HepG2 (cell line): ENCODE measurements around the gene USP9X.

Experiments
- GTF3A ChIP-seq: sonication (generic); formaldehyde crosslinking; conservative IDR thresholded peaks from 2 replicates; pipeline ENCODE4 v1.4.0; 2020; ENCODE audit warnings: mild to moderate bottlenecking, missing genetic modification reagents
- NR1H2 ChIP-seq: sonication (generic); formaldehyde crosslinking; IDR thresholded peaks from 2 replicates; pipeline ENCODE4 v1.8.1; 2022; ENCODE audit warnings: low read depth, missing genetic modification reagents, borderline replicate concordance
- PHF5A ChIP-seq: IDR thresholded peaks from one replicate; pipeline ENCODE4 v1.6.1; 2018; ENCODE audit warnings: low read depth, missing genetic modification reagents; ENCODE audit not compliant: unreplicated experiment
- POLR2A ChIP-seq, 2 experiments: IDR thresholded peaks; 2 replicates each; pipeline ENCODE4 v1.6.1; 2011; ENCODE audit warnings: low read depth in 2 of 2, low read length in 2 of 2, mild to moderate bottlenecking in 1 of 2, moderate library complexity in 1 of 2; ENCODE audit not compliant: insufficient read depth in 1 of 2
- ZNF451 ChIP-seq: sonication (generic); formaldehyde crosslinking; IDR thresholded peaks from 2 replicates; pipeline ENCODE4 v1.5.0; 2020; ENCODE audit warnings: mild to moderate bottlenecking, missing genetic modification reagents
- ZNF562 ChIP-seq: sonication (generic); formaldehyde crosslinking; IDR thresholded peaks from 2 replicates; pipeline ENCODE4 v1.8.0; 2022; ENCODE audit warnings: missing genetic modification reagents, borderline replicate concordance
- ZNF891 ChIP-seq: sonication (generic); formaldehyde crosslinking; IDR thresholded peaks from 2 replicates; pipeline ENCODE4 v1.5.0; 2020; ENCODE audit warnings: mild to moderate bottlenecking, missing genetic modification reagents
- TF ChIP-seq, protein P1 (sequence below): sonication (generic); formaldehyde crosslinking; IDR thresholded peaks from 2 replicates; pipeline ENCODE4 v1.8.1; 2022; ENCODE audit warnings: low read depth, mild to moderate bottlenecking, missing genetic modification reagents
- TF ChIP-seq, protein P2 (sequence below): sonication (generic); formaldehyde crosslinking; IDR thresholded peaks from 2 replicates; pipeline ENCODE4 v1.5.0; 2020; ENCODE audit warnings: mild to moderate bottlenecking, missing genetic modification reagents, moderate library complexity
- TF ChIP-seq, protein P3 (sequence below): sonication (generic); formaldehyde crosslinking; IDR thresholded peaks from 2 replicates; pipeline ENCODE4 v1.4.0; 2020; ENCODE audit warnings: missing genetic modification reagents
- TF ChIP-seq, protein P4 (sequence below): sonication (generic); formaldehyde crosslinking; IDR thresholded peaks from 2 replicates; pipeline ENCODE4 v1.4.0; 2020; ENCODE audit warnings: mild to moderate bottlenecking, missing genetic modification reagents

DNA sequence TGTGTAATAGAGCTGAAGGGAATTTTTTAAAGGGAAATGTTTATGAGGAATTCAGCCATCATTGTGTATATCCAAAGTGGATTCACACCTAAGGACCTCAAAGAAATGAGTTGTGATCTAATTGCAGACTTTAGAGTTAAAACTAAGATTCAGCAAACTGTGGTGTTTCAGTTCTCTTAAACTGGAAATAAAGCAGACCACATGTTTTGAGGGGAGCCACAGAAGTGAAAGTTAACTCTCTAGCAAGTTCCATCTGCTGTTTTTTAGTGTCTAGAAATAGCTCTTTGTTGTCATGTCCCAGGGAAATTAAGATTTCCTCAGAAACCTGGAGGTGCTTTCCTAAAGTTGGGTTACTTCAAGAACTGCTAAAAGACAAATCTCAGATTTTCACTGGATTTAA, 151.4 kb downstream of the USP9X start:
- TF ChIP-seq ZNF451 (CRISPR knock-in tag) (no peak), NR1H2 (CRISPR knock-in tag) (no peak), PHF5A (no peak), ZNF891 (CRISPR knock-in tag) (no peak), ZNF562 (CRISPR knock-in tag) (no peak), GTF3A (CRISPR knock-in tag) (no peak), POLR2A (IDR thresholded peaks at IDR 0.05; ENCODE audit: insufficient read depth in 1 of 2, low read depth in 2 of 2, low read length in 2 of 2) (no peak)
- TF ChIP-seq, protein P1, sequence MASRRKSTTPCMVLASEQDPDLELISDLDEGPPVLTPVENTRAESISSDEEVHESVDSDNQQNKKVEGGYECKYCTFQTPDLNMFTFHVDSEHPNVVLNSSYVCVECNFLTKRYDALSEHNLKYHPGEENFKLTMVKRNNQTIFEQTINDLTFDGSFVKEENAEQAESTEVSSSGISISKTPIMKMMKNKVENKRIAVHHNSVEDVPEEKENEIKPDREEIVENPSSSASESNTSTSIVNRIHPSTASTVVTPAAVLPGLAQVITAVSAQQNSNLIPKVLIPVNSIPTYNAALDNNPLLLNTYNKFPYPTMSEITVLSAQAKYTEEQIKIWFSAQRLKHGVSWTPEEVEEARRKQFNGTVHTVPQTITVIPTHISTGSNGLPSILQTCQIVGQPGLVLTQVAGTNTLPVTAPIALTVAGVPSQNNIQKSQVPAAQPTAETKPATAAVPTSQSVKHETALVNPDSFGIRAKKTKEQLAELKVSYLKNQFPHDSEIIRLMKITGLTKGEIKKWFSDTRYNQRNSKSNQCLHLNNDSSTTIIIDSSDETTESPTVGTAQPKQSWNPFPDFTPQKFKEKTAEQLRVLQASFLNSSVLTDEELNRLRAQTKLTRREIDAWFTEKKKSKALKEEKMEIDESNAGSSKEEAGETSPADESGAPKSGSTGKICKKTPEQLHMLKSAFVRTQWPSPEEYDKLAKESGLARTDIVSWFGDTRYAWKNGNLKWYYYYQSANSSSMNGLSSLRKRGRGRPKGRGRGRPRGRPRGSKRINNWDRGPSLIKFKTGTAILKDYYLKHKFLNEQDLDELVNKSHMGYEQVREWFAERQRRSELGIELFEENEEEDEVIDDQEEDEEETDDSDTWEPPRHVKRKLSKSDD (CRISPR knock-in tag): no peak
- TF ChIP-seq, protein P2, sequence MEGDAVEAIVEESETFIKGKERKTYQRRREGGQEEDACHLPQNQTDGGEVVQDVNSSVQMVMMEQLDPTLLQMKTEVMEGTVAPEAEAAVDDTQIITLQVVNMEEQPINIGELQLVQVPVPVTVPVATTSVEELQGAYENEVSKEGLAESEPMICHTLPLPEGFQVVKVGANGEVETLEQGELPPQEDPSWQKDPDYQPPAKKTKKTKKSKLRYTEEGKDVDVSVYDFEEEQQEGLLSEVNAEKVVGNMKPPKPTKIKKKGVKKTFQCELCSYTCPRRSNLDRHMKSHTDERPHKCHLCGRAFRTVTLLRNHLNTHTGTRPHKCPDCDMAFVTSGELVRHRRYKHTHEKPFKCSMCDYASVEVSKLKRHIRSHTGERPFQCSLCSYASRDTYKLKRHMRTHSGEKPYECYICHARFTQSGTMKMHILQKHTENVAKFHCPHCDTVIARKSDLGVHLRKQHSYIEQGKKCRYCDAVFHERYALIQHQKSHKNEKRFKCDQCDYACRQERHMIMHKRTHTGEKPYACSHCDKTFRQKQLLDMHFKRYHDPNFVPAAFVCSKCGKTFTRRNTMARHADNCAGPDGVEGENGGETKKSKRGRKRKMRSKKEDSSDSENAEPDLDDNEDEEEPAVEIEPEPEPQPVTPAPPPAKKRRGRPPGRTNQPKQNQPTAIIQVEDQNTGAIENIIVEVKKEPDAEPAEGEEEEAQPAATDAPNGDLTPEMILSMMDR (CRISPR knock-in tag): no peak
- TF ChIP-seq, protein P3, sequence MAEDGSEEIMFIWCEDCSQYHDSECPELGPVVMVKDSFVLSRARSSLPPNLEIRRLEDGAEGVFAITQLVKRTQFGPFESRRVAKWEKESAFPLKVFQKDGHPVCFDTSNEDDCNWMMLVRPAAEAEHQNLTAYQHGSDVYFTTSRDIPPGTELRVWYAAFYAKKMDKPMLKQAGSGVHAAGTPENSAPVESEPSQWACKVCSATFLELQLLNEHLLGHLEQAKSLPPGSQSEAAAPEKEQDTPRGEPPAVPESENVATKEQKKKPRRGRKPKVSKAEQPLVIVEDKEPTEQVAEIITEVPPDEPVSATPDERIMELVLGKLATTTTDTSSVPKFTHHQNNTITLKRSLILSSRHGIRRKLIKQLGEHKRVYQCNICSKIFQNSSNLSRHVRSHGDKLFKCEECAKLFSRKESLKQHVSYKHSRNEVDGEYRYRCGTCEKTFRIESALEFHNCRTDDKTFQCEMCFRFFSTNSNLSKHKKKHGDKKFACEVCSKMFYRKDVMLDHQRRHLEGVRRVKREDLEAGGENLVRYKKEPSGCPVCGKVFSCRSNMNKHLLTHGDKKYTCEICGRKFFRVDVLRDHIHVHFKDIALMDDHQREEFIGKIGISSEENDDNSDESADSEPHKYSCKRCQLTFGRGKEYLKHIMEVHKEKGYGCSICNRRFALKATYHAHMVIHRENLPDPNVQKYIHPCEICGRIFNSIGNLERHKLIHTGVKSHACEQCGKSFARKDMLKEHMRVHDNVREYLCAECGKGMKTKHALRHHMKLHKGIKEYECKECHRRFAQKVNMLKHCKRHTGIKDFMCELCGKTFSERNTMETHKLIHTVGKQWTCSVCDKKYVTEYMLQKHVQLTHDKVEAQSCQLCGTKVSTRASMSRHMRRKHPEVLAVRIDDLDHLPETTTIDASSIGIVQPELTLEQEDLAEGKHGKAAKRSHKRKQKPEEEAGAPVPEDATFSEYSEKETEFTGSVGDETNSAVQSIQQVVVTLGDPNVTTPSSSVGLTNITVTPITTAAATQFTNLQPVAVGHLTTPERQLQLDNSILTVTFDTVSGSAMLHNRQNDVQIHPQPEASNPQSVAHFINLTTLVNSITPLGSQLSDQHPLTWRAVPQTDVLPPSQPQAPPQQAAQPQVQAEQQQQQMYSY (CRISPR knock-in tag): no peak
- TF ChIP-seq, protein P4, sequence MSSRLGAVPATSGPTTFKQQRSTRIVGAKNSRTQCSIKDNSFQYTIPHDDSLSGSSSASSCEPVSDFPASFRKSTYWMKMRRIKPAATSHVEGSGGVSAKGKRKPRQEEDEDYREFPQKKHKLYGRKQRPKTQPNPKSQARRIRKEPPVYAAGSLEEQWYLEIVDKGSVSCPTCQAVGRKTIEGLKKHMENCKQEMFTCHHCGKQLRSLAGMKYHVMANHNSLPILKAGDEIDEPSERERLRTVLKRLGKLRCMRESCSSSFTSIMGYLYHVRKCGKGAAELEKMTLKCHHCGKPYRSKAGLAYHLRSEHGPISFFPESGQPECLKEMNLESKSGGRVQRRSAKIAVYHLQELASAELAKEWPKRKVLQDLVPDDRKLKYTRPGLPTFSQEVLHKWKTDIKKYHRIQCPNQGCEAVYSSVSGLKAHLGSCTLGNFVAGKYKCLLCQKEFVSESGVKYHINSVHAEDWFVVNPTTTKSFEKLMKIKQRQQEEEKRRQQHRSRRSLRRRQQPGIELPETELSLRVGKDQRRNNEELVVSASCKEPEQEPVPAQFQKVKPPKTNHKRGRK (CRISPR knock-in tag): no peak
